ENCODE data around the gene RAD51B.

Gene RAD51B

GRCh38 chr14:68416171-68416570 lies 596.6 kb downstream of the RAD51B start:
- peaks cover 41% of the 10 kb centered on the region for H3K4me1 ChIP-seq (ENCODE audit: insufficient read depth, poor library complexity, severe bottlenecking)
- H3K27ac ChIP-seq (ENCODE audit: poor library complexity, severe bottlenecking): peak overlapping the region; percentile 81
- no peak overlapping the region for H3K4me3 ChIP-seq (ENCODE audit: severe bottlenecking)
- H3K27me3 ChIP-seq (ENCODE audit: insufficient read depth, poor library complexity, severe bottlenecking): no peaks in the 10 kb centered on the region
- H3K36me3 ChIP-seq (ENCODE audit: low read depth): no peaks in the 10 kb centered on the region
- no peak for TF ChIP-seq CTCF (IDR thresholded peaks at IDR 0.05; ENCODE audit: poor library complexity, severe bottlenecking)
- ATAC-seq (ENCODE audit: low read depth) (no peak), DNase-seq (ENCODE audit: low spot score) (no peak)
- H3K9me3 ChIP-seq (ENCODE audit: severe bottlenecking): no peaks in the 10 kb centered on the region

GRCh38 chr14:68417009-68417650 lies 597.6 kb downstream of the RAD51B start:
- no peak for TF ChIP-seq CTCF (IDR thresholded peaks at IDR 0.05; ENCODE audit: poor library complexity, severe bottlenecking)

GRCh38 chr14:68418174-68419118 lies 598.9 kb downstream of the RAD51B start:
- Histone ChIP-seq H3K4me1 (ENCODE audit: insufficient read depth, poor library complexity, severe bottlenecking) (peaks cover 20% of the 10 kb centered on the region), H3K4me3 (ENCODE audit: severe bottlenecking) (no peak overlapping the region), H3K36me3 (ENCODE audit: low read depth) (no peaks in the 10 kb centered on the region), H3K9me3 (ENCODE audit: severe bottlenecking) (no peaks in the 10 kb centered on the region), H3K27me3 (ENCODE audit: insufficient read depth, poor library complexity, severe bottlenecking) (no peaks in the 10 kb centered on the region), H3K27ac (ENCODE audit: poor library complexity, severe bottlenecking) (peak overlapping the region; percentile 81)
- DNase-seq (ENCODE audit: low spot score): no peak
- ATAC-seq (ENCODE audit: low read depth): peak; percentile 75
- TF ChIP-seq CTCF (IDR thresholded peaks at IDR 0.05; ENCODE audit: poor library complexity, severe bottlenecking): no peak

More at GRCh38 chr14:68417009-68417650, 597.6 kb downstream of the RAD51B start:
- ATAC-seq (ENCODE audit: low read depth) (no peak), DNase-seq (ENCODE audit: low spot score) (no peak)
- Histone ChIP-seq H3K27me3 (ENCODE audit: insufficient read depth, poor library complexity, severe bottlenecking) (no peaks in the 10 kb centered on the region), H3K4me3 (ENCODE audit: severe bottlenecking) (no peak overlapping the region), H3K27ac (ENCODE audit: poor library complexity, severe bottlenecking) (peak overlapping the region; percentile 81), H3K4me1 (ENCODE audit: insufficient read depth, poor library complexity, severe bottlenecking) (peaks cover 33% of the 10 kb centered on the region), H3K9me3 (ENCODE audit: severe bottlenecking) (no peaks in the 10 kb centered on the region), H3K36me3 (ENCODE audit: low read depth) (no peaks in the 10 kb centered on the region)

GRCh38 chr14:68420350-68420749 lies 600.8 kb downstream of the RAD51B start:
- no peak for TF ChIP-seq CTCF (IDR thresholded peaks at IDR 0.05; ENCODE audit: poor library complexity, severe bottlenecking)
- Histone ChIP-seq H3K4me3 (ENCODE audit: severe bottlenecking) (no peak overlapping the region), H3K9me3 (ENCODE audit: severe bottlenecking) (no peaks in the 10 kb centered on the region), H3K36me3 (ENCODE audit: low read depth) (no peaks in the 10 kb centered on the region), H3K27me3 (ENCODE audit: insufficient read depth, poor library complexity, severe bottlenecking) (no peaks in the 10 kb centered on the region), H3K4me1 (ENCODE audit: insufficient read depth, poor library complexity, severe bottlenecking) (peaks cover 12% of the 10 kb centered on the region), H3K27ac (ENCODE audit: poor library complexity, severe bottlenecking) (no peak overlapping the region)
- ATAC-seq (ENCODE audit: low read depth): no peak
- DNase-seq (ENCODE audit: low spot score): no peak

All from RWPE2 (cell line).